Caco-2 (cell line): Measurements from ENCODE around the gene TMEM18. TPM values are rescaled to one million over a fixed set of nuclear protein-coding genes. Genes with fewer than 3 reads are reported as not detected.
"Not testable (repeated sequence)": the region's sequence is repeated elsewhere in the genome, so short reads cannot be mapped to it uniquely, and the experiment has no call there.

Source experiments
- BruUV-seq: library from RNA; stranded (reverse); fragments of 400-500 nt; replicated peaks from 2 replicates; lab custom pipeline; 2021; lab: Mats Ljungman, UMichigan
- CTCF ChIA-PET: fragments of 300-600 bp; sonication (Branson Sonifier 250); formaldehyde crosslinking; loops from one replicate; lab custom pipeline; 2022; ENCODE audit warnings: antibody characterized with exemption; lab: Charles Lee
- POLR2A ChIA-PET: fragments of 300-600 bp; sonication (Branson Sonifier 250); formaldehyde crosslinking; loops from one replicate; lab custom pipeline; 2022; ENCODE audit warnings: antibody characterized with exemption; lab: Charles Lee
- DNase-seq, 2 experiments: peaks; one replicate each; pipeline versions ENCODE4 v3.0.0 to v3.0.0-alpha.2; 2020 to 2022
- H3K27me3 ChIP-seq: replicated peaks from 2 replicates; pipeline ENCODE4 v1.6.0; 2011; ENCODE audit warnings: low read length; ENCODE audit not compliant: control insufficient read depth, insufficient read depth
- H3K36me3 ChIP-seq: 2 replicates; pipeline ENCODE4 v1.5.1; 2011; ENCODE audit warnings: low read length; ENCODE audit not compliant: control insufficient read depth, insufficient read depth
- H3K4me1 ChIP-seq: fragments of 250-450 bp; sonication (Bioruptor Pico); 2 replicates; pipeline ENCODE4 v1.5.1; 2020; ENCODE audit warnings: mild to moderate bottlenecking
- H3K4me3 ChIP-seq: 2 replicates; pipeline ENCODE4 v1.5.1; 2011; ENCODE audit warnings: low read depth, mild to moderate bottlenecking, control low read depth, low read length
- H3K9me3 ChIP-seq: fragments of 250-450 bp; sonication (Bioruptor Pico); 2 replicates; pipeline ENCODE4 v1.5.1; 2020; ENCODE audit warnings: mild to moderate bottlenecking, moderate library complexity
- H3K27ac Mint-ChIP-seq: one replicate; pipeline ENCODE4 v1.8.0; 2022; ENCODE audit warnings: mixed read lengths; ENCODE audit not compliant: unreplicated experiment
- H3K27me3 Mint-ChIP-seq: one replicate; pipeline ENCODE4 v1.8.0; 2022; ENCODE audit warnings: mixed read lengths; ENCODE audit not compliant: insufficient read depth, unreplicated experiment
- H3K36me3 Mint-ChIP-seq: one replicate; pipeline ENCODE4 v1.8.0; 2022; ENCODE audit warnings: mild to moderate bottlenecking, mixed read lengths; ENCODE audit not compliant: insufficient read depth, unreplicated experiment
- H3K4me1 Mint-ChIP-seq: one replicate; pipeline ENCODE4 v1.8.0; 2022; ENCODE audit warnings: low read depth, mixed read lengths; ENCODE audit not compliant: unreplicated experiment
- H3K4me3 Mint-ChIP-seq: one replicate; pipeline ENCODE4 v1.8.0; 2022; ENCODE audit warnings: mild to moderate bottlenecking, moderate library complexity, mixed read lengths; ENCODE audit not compliant: unreplicated experiment
- H3K9me3 Mint-ChIP-seq: one replicate; pipeline ENCODE4 v1.8.0; 2022; ENCODE audit warnings: mixed read lengths; ENCODE audit not compliant: unreplicated experiment
- intact Hi-C: fragments of 100-400 bp; cut with micrococcal nuclease; formaldehyde crosslinking; loops from one replicate; pipeline ENCODE4 v1.10.0; 2022; ENCODE audit not compliant: unreplicated experiment
- total RNA-seq: library from RNA; stranded (reverse); gene quantifications from 2 replicates; pipeline ENCODE4 v1.2.3, GENCODE V29; 2022
- TF ChIP-seq, protein P1 (sequence below), 2 experiments: fragments of 200-600 bp in 1 of 2; IDR thresholded peaks; 1 replicate in 1 of 2; 2 replicates in 1 of 2; pipeline versions ENCODE4 v1.5.1 to v1.8.0; 2011 to 2022; ENCODE audit warnings: antibody characterized with exemption in 1 of 2, control low read depth in 1 of 2, inconsistent platforms in 1 of 2, low read depth in 1 of 2, low read length in 1 of 2, mild to moderate bottlenecking in 1 of 2, moderate library complexity in 1 of 2; ENCODE audit not compliant: insufficient read depth in 1 of 2, severe bottlenecking in 1 of 2, unreplicated experiment in 1 of 2

TMEM18 gene
- total RNA-seq, 1 experiment from 2014 or later: 22.9 TPM

- intact Hi-C loops: no loop called here
- H3K4me3 Mint-ChIP-seq: no peak overlapping the region
- Histone ChIP-seq H3K27me3 (no peaks in the 10 kb centered on the region), H3K36me3 (no peaks in the 10 kb centered on the region), H3K4me1 (no peaks in the 10 kb centered on the region), H3K9me3 (peaks cover 10% of the 10 kb centered on the region), H3K4me3 (no peak overlapping the region)
- H3K9me3 Mint-ChIP-seq: peaks cover 27% of the 10 kb centered on the region
- peaks cover 6% of the 10 kb centered on the region for H3K27me3 Mint-ChIP-seq
- POLR2A ChIA-PET: no interaction called here
- H3K4me1 Mint-ChIP-seq: no peaks in the 10 kb centered on the region
- no peak for DNase-seq
- H3K27ac Mint-ChIP-seq: no peak overlapping the region
- no peaks in the 10 kb centered on the region for H3K36me3 Mint-ChIP-seq
- no TSS peak for BruUV-seq
- CTCF ChIA-PET: no interaction called here
- TF ChIP-seq, protein P1, sequence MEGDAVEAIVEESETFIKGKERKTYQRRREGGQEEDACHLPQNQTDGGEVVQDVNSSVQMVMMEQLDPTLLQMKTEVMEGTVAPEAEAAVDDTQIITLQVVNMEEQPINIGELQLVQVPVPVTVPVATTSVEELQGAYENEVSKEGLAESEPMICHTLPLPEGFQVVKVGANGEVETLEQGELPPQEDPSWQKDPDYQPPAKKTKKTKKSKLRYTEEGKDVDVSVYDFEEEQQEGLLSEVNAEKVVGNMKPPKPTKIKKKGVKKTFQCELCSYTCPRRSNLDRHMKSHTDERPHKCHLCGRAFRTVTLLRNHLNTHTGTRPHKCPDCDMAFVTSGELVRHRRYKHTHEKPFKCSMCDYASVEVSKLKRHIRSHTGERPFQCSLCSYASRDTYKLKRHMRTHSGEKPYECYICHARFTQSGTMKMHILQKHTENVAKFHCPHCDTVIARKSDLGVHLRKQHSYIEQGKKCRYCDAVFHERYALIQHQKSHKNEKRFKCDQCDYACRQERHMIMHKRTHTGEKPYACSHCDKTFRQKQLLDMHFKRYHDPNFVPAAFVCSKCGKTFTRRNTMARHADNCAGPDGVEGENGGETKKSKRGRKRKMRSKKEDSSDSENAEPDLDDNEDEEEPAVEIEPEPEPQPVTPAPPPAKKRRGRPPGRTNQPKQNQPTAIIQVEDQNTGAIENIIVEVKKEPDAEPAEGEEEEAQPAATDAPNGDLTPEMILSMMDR (IDR thresholded peaks at IDR 0.05; ENCODE audit: insufficient read depth in 1 of 2, low read depth in 1 of 2, low read length in 1 of 2, severe bottlenecking in 1 of 2, unreplicated experiment in 1 of 2): no peak
Measured at GRCh38 chr2:689237-689636, 12.0 kb upstream of the TMEM18 start.

- Mint-ChIP-seq H3K36me3 (no peaks in the 10 kb centered on the region), H3K4me1 (no peaks in the 10 kb centered on the region), H3K4me3 (no peak overlapping the region), H3K27me3 (peaks cover 6% of the 10 kb centered on the region), H3K9me3 (peaks cover 27% of the 10 kb centered on the region), H3K27ac (no peak overlapping the region)
- Histone ChIP-seq H3K36me3 (no peaks in the 10 kb centered on the region), H3K4me1 (no peaks in the 10 kb centered on the region), H3K27me3 (no peaks in the 10 kb centered on the region), H3K9me3 (peaks cover 13% of the 10 kb centered on the region), H3K4me3 (no peak overlapping the region)
- intact Hi-C loops: no loop called here
- no TSS peak for BruUV-seq
- TF ChIP-seq, protein P1 (IDR thresholded peaks at IDR 0.05; ENCODE audit: insufficient read depth in 1 of 2, low read depth in 1 of 2, low read length in 1 of 2, severe bottlenecking in 1 of 2, unreplicated experiment in 1 of 2): no peak
- ChIA-PET CTCF (no interaction called here), POLR2A (no interaction called here)
- DNase-seq: no peak
Measured at GRCh38 chr2:688504-689076, 11.4 kb upstream of the TMEM18 start.

GRCh38 chr2:685421-685820 is 8.2 kb upstream of the TMEM18 start:
- Mint-ChIP-seq H3K27me3 (peaks cover 8% of the 10 kb centered on the region), H3K27ac (no peak overlapping the region), H3K4me1 (no peaks in the 10 kb centered on the region), H3K36me3 (no peaks in the 10 kb centered on the region), H3K4me3 (no peak overlapping the region), H3K9me3 (peaks cover 27% of the 10 kb centered on the region)
- TF ChIP-seq, protein P1 (IDR thresholded peaks at IDR 0.05; ENCODE audit: insufficient read depth in 1 of 2, low read depth in 1 of 2, low read length in 1 of 2, severe bottlenecking in 1 of 2, unreplicated experiment in 1 of 2): no peak
- POLR2A ChIA-PET: no interaction called here
- Histone ChIP-seq H3K36me3 (no peaks in the 10 kb centered on the region), H3K4me3 (no peak overlapping the region), H3K4me1 (no peaks in the 10 kb centered on the region), H3K9me3 (peaks cover 13% of the 10 kb centered on the region), H3K27me3 (no peaks in the 10 kb centered on the region)
- intact Hi-C loops: no loop called here
- no peak for DNase-seq
- BruUV-seq: no TSS peak
- CTCF ChIA-PET: no interaction called here

DNA sequence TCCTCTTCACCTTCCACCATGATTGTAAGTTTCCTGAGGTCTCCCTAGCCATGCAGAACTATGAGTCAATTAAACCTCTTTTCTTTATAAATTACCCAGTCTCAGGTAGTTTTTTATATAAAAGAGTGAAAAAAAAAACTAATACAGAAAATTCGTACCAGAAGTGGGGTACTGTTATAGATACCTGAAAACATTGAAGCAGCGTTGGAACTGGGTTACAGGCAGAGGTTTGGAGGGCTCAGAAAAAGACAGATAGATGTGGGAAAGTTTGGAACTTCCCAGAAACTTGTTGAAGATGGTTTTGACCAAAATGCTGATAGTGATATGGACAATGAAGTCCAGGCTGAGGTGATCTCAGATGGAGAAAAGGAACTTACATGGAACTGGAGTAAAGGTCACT is 7.7 kb upstream of the TMEM18 start:
- H3K4me1 Mint-ChIP-seq, H3K4me3 ChIP-seq, H3K4me1 ChIP-seq, CTCF ChIA-PET, H3K4me3 Mint-ChIP-seq, POLR2A ChIA-PET, H3K36me3 ChIP-seq, BruUV-seq, H3K36me3 Mint-ChIP-seq, H3K27ac Mint-ChIP-seq, intact Hi-C loops, DNase-seq, H3K27me3 ChIP-seq, H3K27me3 Mint-ChIP-seq: not testable (repeated sequence)
- peaks cover 27% of the 10 kb centered on the region for H3K9me3 Mint-ChIP-seq
- H3K9me3 ChIP-seq: peaks cover 13% of the 10 kb centered on the region
